ENCODE results near the gene MORC1. TPM values are rescaled to one million over a fixed set of nuclear protein-coding genes. Genes with fewer than 3 reads are reported as not detected.

Gene MORC1
- total RNA-seq, 1 donor from 2014 or later: not detected

DNA sequence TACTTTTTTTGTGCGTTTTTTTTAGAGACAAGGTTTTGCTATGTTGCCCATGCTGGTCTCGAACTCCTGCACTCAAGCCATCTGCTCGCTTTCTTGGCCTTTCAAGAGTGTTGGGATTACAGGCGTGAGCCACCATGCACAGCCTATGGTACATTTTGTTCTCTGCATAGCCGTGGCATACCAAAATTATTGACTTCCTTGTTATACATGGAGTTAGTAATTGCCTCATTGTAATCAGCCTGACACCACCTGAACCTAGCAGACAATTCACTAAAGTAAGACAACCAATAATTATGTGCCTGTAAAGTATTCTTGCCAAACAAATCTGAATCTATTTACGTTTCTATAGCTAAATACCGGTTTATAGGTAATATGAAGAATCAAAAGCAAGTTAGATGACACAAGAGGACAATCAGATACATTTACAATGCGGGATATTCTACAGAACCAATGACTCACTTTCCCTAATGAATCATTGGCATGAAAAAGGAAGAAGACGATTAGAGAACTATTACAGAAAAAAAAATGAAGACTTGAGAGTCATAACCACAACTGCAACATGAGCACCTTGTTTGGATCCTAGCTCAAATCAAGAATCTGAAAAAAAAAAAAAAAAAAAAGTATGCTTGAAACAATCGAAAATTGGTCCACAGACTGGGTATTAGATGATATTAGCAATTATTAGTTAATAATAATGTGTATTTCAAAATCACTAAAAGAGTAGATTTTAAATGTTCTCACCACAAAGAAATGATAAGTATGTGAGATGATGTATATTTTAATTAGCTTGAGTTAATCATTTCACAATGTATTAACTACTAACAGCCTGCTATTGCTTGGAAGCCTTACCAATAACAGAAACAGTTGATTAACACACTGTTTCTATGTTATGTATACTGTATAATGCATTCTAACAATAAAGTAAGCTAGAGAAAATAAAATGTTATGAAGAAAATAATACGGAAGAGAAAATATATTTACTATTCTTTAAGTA is 171.3 kb downstream of the MORC1 start:
- Mint-ChIP-seq H3K4me1 (no peaks in the 10 kb centered on the region), H3K27me3 (ENCODE audit: insufficient read depth, low read depth) (no peaks in the 10 kb centered on the region), H3K9me3 (no peaks in the 10 kb centered on the region), H3K4me3 (no peak overlapping the region), H3K36me3 (no peaks in the 10 kb centered on the region), H3K27ac (no peak overlapping the region)
- Histone ChIP-seq H3K9ac (no peak overlapping the region), H3K4me1 (no peaks in the 10 kb centered on the region), H3F3A (ENCODE audit: low read depth) (no peaks in the 10 kb centered on the region), H3K4me2 (no peak overlapping the region), H3K27ac (no peak overlapping the region), H3K27me3 (no peaks in the 10 kb centered on the region), H2AFZ (replicated peaks) (no peak overlapping the region), H3K9me3 (ENCODE audit: low read depth) (no peaks in the 10 kb centered on the region), H3K4me3 (no peak overlapping the region), H3K79me2 (ENCODE audit: low read depth) (no peaks in the 10 kb centered on the region), H4K20me1 (ENCODE audit: low read depth) (no peaks in the 10 kb centered on the region), H3K36me3 (no peaks in the 10 kb centered on the region)
- DNase-seq (ENCODE audit: low spot score): no peak
- TF ChIP-seq EZH2 (IDR thresholded peaks at IDR 0.05) (no peak), EZH2phosphoT487 (IDR thresholded peaks at IDR 0.05) (no peak)
- TF ChIP-seq, protein P1, sequence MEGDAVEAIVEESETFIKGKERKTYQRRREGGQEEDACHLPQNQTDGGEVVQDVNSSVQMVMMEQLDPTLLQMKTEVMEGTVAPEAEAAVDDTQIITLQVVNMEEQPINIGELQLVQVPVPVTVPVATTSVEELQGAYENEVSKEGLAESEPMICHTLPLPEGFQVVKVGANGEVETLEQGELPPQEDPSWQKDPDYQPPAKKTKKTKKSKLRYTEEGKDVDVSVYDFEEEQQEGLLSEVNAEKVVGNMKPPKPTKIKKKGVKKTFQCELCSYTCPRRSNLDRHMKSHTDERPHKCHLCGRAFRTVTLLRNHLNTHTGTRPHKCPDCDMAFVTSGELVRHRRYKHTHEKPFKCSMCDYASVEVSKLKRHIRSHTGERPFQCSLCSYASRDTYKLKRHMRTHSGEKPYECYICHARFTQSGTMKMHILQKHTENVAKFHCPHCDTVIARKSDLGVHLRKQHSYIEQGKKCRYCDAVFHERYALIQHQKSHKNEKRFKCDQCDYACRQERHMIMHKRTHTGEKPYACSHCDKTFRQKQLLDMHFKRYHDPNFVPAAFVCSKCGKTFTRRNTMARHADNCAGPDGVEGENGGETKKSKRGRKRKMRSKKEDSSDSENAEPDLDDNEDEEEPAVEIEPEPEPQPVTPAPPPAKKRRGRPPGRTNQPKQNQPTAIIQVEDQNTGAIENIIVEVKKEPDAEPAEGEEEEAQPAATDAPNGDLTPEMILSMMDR (IDR thresholded peaks at IDR 0.05): no peak

DNA sequence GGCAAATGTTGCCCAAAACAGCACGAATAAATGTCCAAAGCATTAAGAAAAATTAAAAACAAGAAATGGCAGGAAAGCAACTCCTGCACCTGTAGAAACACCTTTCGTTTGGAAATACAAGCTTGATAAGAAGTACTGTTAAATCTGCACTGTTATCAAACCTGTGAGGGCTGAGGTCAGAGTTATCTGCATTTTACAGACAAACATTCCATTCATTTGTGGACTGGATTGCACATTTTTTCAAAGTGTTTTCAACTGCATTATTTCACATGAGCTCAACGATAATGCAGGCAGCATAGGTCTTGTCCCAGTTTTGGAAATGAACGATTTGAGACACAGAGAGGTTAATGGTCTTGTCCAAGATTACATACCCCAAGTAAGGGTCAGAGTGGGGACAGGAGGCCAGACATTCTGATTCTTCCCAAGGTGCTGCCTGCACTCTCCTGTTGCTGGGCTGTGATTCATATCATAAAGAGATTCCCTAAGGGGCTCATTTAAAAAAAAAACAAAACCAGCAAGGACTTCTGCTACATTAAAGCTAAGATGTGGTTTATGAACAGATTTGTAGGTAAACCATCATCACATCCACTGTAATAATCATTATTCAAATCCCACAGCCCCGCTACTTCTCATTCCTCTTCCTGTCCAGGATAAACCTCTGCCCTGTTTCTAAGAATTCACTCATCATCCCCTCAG is 177.2 kb downstream of the MORC1 start:
- Mint-ChIP-seq H3K4me1 (peaks cover 6% of the 10 kb centered on the region), H3K4me3 (no peak overlapping the region), H3K36me3 (no peaks in the 10 kb centered on the region), H3K27me3 (ENCODE audit: insufficient read depth, low read depth) (no peaks in the 10 kb centered on the region), H3K9me3 (no peaks in the 10 kb centered on the region), H3K27ac (no peak overlapping the region)
- no peaks in the 10 kb centered on the region for H3K27me3 ChIP-seq
- no peaks in the 10 kb centered on the region for H3K79me2 ChIP-seq (ENCODE audit: low read depth)
- no peaks in the 10 kb centered on the region for H4K20me1 ChIP-seq (ENCODE audit: low read depth)
- H3K9me3 ChIP-seq (ENCODE audit: low read depth): no peaks in the 10 kb centered on the region
- no peak overlapping the region for H2AFZ ChIP-seq (replicated peaks)
- H3K4me3 ChIP-seq: no peak overlapping the region
- H3K4me2 ChIP-seq: no peak overlapping the region
- no peak overlapping the region for H3K9ac ChIP-seq
- no peak for DNase-seq (ENCODE audit: low spot score)
- no peaks in the 10 kb centered on the region for H3F3A ChIP-seq (ENCODE audit: low read depth)
- H3K27ac ChIP-seq: no peak overlapping the region
- no peaks in the 10 kb centered on the region for H3K4me1 ChIP-seq
- no peaks in the 10 kb centered on the region for H3K36me3 ChIP-seq
- no peak for TF ChIP-seq EZH2 (IDR thresholded peaks at IDR 0.05)
- no peak for TF ChIP-seq EZH2phosphoT487 (IDR thresholded peaks at IDR 0.05)
- TF ChIP-seq, protein P1 (IDR thresholded peaks at IDR 0.05): no peak

DNA sequence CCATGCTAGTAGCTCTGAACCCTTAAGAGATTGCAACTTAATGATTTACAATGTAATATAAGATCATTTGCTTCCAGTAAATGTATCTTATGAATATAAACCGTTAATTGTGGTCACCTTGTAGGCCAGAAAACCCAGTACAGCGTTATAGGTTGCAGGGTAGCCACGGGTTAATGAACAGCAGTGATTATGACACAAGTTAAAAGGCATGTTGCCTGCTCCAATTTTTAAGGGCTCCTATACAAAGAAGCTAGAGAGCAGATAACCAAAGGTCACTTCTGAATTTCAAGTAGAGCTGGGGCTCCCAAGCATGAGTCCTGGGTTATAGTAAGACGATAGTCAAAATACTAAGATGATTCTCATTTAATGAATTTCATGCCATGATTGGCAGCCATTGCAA is 177.8 kb downstream of the MORC1 start:
- no peaks in the 10 kb centered on the region for H3K36me3 ChIP-seq
- no peaks in the 10 kb centered on the region for H3K9me3 ChIP-seq (ENCODE audit: low read depth)
- H3K79me2 ChIP-seq (ENCODE audit: low read depth): no peaks in the 10 kb centered on the region
- H3K9ac ChIP-seq: no peak overlapping the region
- no peak overlapping the region for H3K4me3 ChIP-seq
- H3F3A ChIP-seq (ENCODE audit: low read depth): no peaks in the 10 kb centered on the region
- H3K4me1 ChIP-seq: no peaks in the 10 kb centered on the region
- H2AFZ ChIP-seq (replicated peaks): no peak overlapping the region
- H3K27me3 ChIP-seq: no peaks in the 10 kb centered on the region
- Mint-ChIP-seq H3K36me3 (no peaks in the 10 kb centered on the region), H3K9me3 (no peaks in the 10 kb centered on the region), H3K27me3 (ENCODE audit: insufficient read depth, low read depth) (no peaks in the 10 kb centered on the region), H3K27ac (no peak overlapping the region), H3K4me3 (no peak overlapping the region), H3K4me1 (peaks cover 6% of the 10 kb centered on the region)
- no peaks in the 10 kb centered on the region for H4K20me1 ChIP-seq (ENCODE audit: low read depth)
- H3K4me2 ChIP-seq: no peak overlapping the region
- DNase-seq (ENCODE audit: low spot score): no peak
- TF ChIP-seq EZH2phosphoT487 (IDR thresholded peaks at IDR 0.05) (no peak), EZH2 (IDR thresholded peaks at IDR 0.05) (no peak)
- TF ChIP-seq, protein P1 (IDR thresholded peaks at IDR 0.05): no peak
- H3K27ac ChIP-seq: no peak overlapping the region
